ACC112 (cell line): ENCODE data around the gene RNF150.
"Not testable (repeated sequence)": the region's sequence is repeated elsewhere in the genome, so short reads cannot be mapped to it uniquely, and the experiment has no call there.

Source experiments
- H2AFZ ChIP-seq: fragments of 200-600 bp; sonication (generic); one replicate; pipeline ENCODE4 v1.6.0; 2017; ENCODE audit warnings: antibody characterized with exemption, low read length; ENCODE audit not compliant: unreplicated experiment
- H3K27ac ChIP-seq: fragments of 200-600 bp; sonication (generic); 2 replicates; pipeline ENCODE4 v1.5.1; 2014; ENCODE audit warnings: low read depth, mild to moderate bottlenecking, antibody characterized with exemption, low read length, moderate library complexity
- H3K27me3 ChIP-seq: fragments of 200-600 bp; sonication (generic); 2 replicates; pipeline ENCODE4 v1.6.1; 2014; ENCODE audit warnings: mild to moderate bottlenecking, antibody characterized with exemption, low read length, moderate library complexity, mixed read lengths; ENCODE audit not compliant: insufficient read depth
- H3K36me3 ChIP-seq: fragments of 200-600 bp; sonication (generic); 2 replicates; pipeline ENCODE4 v1.6.1; 2016; ENCODE audit warnings: mild to moderate bottlenecking, antibody characterized with exemption, low read length, moderate library complexity, mixed read lengths; ENCODE audit not compliant: insufficient read depth
- H3K4me1 ChIP-seq: fragments of 200-600 bp; sonication (generic); one replicate; pipeline ENCODE4 v1.6.1; 2016; ENCODE audit warnings: low read length, mixed read lengths; ENCODE audit not compliant: insufficient read depth, unreplicated experiment, control insufficient read depth
- H3K4me3 ChIP-seq: fragments of 200-600 bp; sonication (generic); 2 replicates; pipeline ENCODE4 v1.5.1; 2014; ENCODE audit warnings: mild to moderate bottlenecking, low read depth, low read length
- H3K79me2 ChIP-seq: fragments of 200-600 bp; sonication (generic); one replicate; pipeline ENCODE4 v1.6.0; 2016; ENCODE audit warnings: low read length; ENCODE audit not compliant: control insufficient read depth, unreplicated experiment, insufficient read depth

The RNF150 gene

DNA sequence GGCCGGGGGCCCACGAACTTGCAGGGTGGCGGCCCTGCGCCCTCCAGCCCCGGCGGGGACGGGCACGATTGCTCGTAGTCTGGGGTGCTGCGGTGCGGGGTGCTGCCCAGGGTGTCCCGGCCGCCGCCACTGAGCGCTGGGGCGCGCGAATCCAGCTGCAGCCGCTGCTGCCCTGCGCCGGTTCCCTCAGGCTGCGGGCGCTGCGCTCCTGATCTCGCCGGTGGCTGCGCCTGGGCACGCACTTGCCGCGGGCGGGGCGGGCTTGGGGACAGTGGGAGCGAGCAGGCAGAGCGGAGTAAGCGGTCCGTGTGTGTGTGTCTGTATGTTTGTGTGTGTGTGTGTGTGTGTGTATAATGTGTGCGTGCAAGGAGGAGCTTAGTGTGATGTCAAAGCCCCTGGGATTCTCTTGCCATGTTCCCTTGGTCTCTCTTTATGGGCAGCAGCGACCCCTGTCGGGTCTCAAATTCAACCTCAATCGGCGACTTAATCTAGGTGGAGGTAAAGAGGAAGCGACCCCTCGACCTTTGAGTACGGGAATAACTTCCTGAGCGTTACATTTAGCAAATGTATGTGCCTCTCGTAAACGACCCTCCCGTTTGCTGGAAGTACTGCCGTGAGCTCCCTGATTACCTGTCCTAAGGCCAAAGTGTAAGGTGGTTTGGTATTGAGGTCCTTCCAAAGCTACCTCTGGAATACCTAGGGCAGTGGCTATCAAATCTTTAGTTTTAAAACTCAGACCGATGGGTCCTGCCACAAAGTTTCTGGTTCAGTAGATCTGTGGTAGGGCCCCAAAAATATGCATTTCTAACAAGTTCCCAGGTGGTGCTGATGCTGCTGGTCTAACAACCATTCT lies at the start of gene RNF150:
TSS of gene RNF150 (minus strand) at position 324 of the 853 bp plus-strand sequence.
- H3K36me3 ChIP-seq: no peaks in the 10 kb centered on the region
- H3K27me3 ChIP-seq: peaks cover 28% of the 10 kb centered on the region
- peak within 1 kb of the TSS; percentile 88 for H2AFZ ChIP-seq
- peak within 1 kb of the TSS; percentile 89 for H3K4me3 ChIP-seq
- peaks cover 4% of the 10 kb centered on the region for H3K79me2 ChIP-seq
- H3K4me1 ChIP-seq: peaks cover 24% of the 10 kb centered on the region
- H3K27ac ChIP-seq: peak within 1 kb of the TSS; percentile 28; the same call in 1 of the 2 replicates

DNA sequence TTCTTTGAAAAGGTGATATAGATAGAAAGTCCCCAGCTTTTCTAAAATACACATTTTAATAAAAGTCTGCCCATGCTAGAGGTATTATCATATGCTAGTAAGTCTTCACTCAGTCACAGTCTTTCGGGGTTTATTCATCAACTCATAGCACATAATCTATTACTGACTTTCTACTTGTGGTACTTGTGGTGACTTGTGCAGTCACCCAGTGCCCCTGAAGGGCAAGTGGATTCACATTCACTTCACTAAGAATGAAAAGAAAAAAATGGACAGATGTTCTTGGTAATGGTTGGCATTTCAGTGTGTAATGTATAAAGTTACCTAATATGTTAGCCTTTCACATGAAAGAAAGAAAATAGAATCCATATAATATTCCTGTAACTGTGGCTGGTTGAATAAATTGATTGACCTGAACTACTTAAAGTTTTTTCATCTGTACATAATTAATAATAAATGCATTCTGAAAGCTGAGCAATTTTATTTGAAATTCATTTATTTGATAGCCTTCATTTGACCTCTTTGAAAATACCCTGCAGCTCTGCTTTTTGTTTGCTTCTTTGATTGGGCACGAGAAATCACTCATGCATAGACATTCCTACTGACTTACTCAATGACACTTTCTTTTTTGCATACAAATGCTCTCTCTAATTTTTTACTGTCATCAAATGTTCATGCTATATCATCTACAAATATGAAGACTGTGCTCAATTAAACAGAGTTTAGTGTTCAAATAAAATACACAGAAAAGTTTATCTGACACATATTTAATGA lies 47.9 kb upstream of the RNF150 start:
- Histone ChIP-seq H3K4me1 (no peaks in the 10 kb centered on the region), H3K27ac (no peak overlapping the region), H3K27me3 (peaks cover 42% of the 10 kb centered on the region), H3K79me2 (no peaks in the 10 kb centered on the region), H3K4me3 (no peak overlapping the region), H3K36me3 (no peaks in the 10 kb centered on the region), H2AFZ (no peak overlapping the region)

DNA sequence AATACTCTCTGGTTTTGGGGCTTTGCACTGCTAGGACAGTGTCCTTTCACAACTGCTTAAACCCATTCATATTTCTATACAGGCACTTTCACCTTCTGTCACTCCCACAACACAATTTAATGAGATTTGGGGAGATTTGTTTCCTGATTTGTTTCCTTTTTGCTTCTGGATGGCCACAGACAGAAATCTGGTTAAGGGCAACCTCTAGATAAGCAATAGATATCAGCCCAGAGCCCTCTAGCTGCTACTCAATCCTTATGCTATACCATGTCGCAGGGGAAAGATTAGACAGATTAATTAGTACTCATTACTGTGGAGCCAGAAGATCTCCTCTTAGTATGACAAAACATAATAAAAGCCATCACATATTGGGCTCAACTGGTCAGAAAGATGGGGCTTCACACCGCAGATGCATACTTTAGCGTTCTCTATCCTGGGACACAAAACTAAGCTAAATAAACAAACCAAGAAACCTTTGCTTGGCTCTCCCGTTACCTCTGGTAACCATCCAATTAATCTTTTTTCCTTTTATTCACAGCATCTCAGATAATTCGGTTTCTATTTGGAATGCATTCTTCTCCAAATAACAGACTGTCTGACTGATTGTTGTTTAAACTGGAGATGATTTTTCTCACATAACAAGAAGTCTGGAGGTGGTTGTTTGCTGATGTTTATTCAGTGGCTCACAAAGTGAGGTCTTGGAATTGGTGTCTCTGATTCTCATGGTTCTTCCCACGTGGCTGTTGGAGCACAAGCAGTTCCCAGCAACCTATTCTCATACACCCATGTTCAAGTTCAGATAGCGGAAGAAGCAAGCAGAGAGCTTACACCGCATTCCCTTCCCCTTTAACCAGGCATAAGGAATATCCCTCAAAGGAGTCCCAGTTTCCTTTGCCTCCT lies 46.5 kb upstream of the RNF150 start:
- Histone ChIP-seq H3K79me2 (no peaks in the 10 kb centered on the region), H3K4me3 (no peak overlapping the region), H2AFZ (no peak overlapping the region), H3K27me3 (peaks cover 40% of the 10 kb centered on the region), H3K27ac (no peak overlapping the region), H3K36me3 (no peaks in the 10 kb centered on the region), H3K4me1 (no peaks in the 10 kb centered on the region)

DNA sequence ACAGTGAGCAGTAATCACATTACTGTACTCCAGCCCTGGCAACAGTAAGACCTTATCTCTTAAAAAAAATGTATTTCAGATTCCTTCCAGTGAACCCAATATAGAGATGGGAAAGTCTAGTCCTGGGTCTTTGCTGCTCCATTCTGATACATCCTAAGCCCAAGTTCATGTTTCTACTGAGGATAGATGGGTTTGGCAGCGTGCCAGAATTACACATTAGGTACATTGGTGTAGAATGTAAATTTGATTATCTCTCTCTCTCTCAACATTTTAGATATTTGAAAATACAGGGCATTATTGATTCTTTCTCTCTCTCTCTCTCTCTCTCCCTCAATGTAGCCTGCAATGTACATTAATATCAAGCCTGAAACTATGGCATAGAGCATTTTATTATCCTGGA lies 43.9 kb upstream of the RNF150 start:
- Histone ChIP-seq H3K27ac (no peak overlapping the region), H2AFZ (no peak overlapping the region), H3K36me3 (no peaks in the 10 kb centered on the region), H3K79me2 (no peaks in the 10 kb centered on the region), H3K4me1 (no peaks in the 10 kb centered on the region), H3K27me3 (peaks cover 43% of the 10 kb centered on the region), H3K4me3 (no peak overlapping the region)

DNA sequence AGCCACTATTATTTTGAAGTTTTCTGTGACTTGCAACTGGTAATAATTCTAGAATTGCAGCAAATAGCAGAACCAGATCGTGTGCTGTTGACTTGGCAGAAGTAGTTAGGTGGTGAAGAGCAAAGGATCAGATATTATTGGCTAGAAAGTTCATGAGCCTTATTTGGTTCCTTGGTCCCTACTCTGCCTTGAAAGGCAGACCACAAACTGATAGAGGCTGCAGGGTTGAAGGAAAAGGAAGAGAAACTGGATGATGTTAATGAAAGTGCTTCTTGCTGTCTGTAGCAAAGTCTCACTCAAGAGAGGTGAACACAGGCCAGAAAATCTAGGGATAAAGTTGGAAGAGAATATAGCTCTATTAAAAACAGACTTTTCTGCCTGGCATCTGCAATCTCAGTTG lies 41.2 kb upstream of the RNF150 start:
- peaks cover 25% of the 10 kb centered on the region for H3K27me3 ChIP-seq
- no peak overlapping the region for H3K4me3 ChIP-seq
- H3K27ac ChIP-seq: no peak overlapping the region
- H2AFZ ChIP-seq: no peak overlapping the region
- H3K79me2 ChIP-seq: no peaks in the 10 kb centered on the region
- H3K4me1 ChIP-seq: no peaks in the 10 kb centered on the region
- no peaks in the 10 kb centered on the region for H3K36me3 ChIP-seq

DNA sequence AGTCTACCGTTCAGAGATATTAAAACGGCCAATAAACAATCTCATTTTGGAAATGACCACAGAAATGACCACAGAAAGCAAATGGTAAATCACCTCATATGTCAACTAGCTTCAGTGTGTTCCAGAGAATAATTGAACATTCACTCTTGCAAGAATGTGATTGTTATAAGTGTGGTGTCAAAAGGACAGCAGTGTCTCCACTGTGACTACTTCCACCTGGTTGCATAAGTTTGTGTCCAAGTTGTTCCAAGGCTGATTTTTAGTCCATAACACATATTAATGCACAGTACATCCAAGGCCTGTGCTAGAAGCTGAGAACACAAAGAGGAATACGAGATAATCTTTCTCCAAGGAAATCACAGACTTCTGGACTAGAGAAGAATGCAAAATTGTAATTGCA lies 37.4 kb upstream of the RNF150 start:
- no peaks in the 10 kb centered on the region for H3K36me3 ChIP-seq
- peaks cover 8% of the 10 kb centered on the region for H3K27me3 ChIP-seq
- no peaks in the 10 kb centered on the region for H3K79me2 ChIP-seq
- H2AFZ ChIP-seq: no peak overlapping the region
- no peak overlapping the region for H3K4me3 ChIP-seq
- H3K27ac ChIP-seq: no peak overlapping the region
- no peaks in the 10 kb centered on the region for H3K4me1 ChIP-seq

DNA sequence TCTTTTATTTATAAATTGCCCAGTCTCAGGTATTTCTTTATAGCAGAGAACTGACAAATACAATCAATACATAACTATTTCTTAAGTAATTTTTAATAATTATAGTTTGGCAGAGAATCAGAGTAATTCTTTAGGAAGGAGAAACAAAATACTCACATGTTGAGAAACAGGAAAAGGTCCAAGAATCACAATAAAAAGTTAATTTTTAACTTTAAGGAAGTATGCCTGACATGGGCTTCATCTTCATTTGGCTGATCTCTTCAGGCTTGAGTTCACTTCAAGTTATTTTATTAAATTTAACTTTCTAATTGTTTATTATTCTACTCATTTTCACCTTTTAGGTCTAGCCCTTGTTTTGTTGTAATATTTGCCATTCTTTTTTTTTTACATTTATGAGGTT lies 36.1 kb upstream of the RNF150 start:
- Histone ChIP-seq H3K4me1 (no peaks in the 10 kb centered on the region), H3K27ac (no peak overlapping the region), H3K79me2 (no peaks in the 10 kb centered on the region), H3K4me3 (no peak overlapping the region), H3K27me3 (peaks cover 20% of the 10 kb centered on the region), H3K36me3 (no peaks in the 10 kb centered on the region), H2AFZ (no peak overlapping the region)

DNA sequence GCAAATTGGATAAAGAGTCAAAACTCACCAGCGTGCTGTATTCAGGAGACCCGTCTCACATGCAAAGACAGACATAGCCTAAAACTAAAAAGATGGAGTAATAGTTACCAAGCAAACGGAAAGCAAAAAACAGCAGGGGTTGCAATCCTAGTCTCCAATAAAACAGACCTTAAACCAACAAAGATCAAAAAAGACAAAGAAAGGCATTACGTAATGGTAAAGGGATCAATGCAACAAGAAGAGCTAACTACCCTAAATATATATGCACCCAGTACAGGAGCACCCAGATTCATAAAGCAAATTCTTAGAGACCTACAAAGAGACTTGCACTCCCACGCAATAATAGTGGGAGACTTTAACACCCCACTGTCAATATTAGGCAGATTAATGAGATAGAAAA lies 31.7 kb upstream of the RNF150 start:
- not testable (repeated sequence) for H2AFZ ChIP-seq, H3K79me2 ChIP-seq, H3K27ac ChIP-seq, H3K36me3 ChIP-seq, H3K4me3 ChIP-seq, H3K4me1 ChIP-seq
- peaks cover 22% of the 10 kb centered on the region for H3K27me3 ChIP-seq

DNA sequence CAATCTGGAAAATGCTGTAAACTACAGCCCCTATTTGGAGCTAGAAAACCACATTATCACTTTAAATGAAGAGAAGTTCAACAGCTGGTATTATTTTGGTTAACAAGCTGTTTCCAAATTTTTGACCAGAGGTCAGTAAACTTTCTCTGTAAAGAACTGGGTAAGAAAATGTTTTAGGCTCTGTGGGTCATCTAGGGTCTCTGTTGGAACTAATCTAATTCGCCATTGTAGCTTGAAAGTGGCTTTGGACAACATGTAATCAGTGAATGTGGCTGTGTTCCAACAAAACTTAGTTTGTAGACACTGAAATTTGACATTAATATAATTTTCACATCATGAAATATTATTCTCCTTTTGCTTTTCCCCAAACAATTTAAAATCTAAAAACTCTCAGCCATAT lies 25.8 kb upstream of the RNF150 start:
- H3K4me3 ChIP-seq: no peak overlapping the region
- H2AFZ ChIP-seq: no peak overlapping the region
- peaks cover 7% of the 10 kb centered on the region; the same call in 1 of the 2 replicates for H3K27me3 ChIP-seq
- H3K79me2 ChIP-seq: no peaks in the 10 kb centered on the region
- H3K27ac ChIP-seq: no peak overlapping the region
- H3K4me1 ChIP-seq: no peaks in the 10 kb centered on the region
- no peaks in the 10 kb centered on the region for H3K36me3 ChIP-seq

DNA sequence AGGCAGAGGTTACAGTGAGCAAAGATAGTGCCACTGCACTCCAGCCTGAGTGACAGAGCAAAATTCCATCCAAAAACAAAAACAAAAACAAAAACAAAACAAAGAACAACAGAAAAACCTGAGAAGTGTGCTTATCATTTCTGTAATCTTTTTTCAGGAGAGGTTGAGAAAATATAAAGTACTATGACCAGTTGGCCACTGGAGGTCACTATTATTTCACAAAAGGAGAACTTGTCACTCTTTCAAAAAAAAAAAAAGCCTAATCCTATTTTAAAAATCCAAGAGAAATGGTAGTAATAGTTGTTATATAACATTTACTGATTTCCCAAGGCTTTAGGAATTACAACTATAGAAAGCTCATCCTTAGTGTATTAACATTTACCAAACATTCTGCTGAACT lies 24.9 kb upstream of the RNF150 start:
- Histone ChIP-seq H3K4me1 (no peaks in the 10 kb centered on the region), H3K4me3 (no peak overlapping the region), H3K27ac (no peak overlapping the region), H2AFZ (no peak overlapping the region), H3K27me3 (peaks cover under 1% of the 10 kb centered on the region; the same call in 1 of the 2 replicates), H3K79me2 (no peaks in the 10 kb centered on the region), H3K36me3 (no peaks in the 10 kb centered on the region)
